HTERT RPE-1 (cell line): ENCODE data around the gene PCDHGB6.
"Not testable (repeated sequence)": the region's sequence is repeated elsewhere in the genome, so short reads cannot be mapped to it uniquely, and the experiment has no call there.

Source experiments
- in situ Hi-C: fragments of 300-500 bp; cut with MboI; formaldehyde crosslinking; loops from 4 replicates; pipeline ENCODE4 v1.14.3; 2020; ENCODE audit warnings: low sequenced_read_pairs

Gene PCDHGB6

DNA sequence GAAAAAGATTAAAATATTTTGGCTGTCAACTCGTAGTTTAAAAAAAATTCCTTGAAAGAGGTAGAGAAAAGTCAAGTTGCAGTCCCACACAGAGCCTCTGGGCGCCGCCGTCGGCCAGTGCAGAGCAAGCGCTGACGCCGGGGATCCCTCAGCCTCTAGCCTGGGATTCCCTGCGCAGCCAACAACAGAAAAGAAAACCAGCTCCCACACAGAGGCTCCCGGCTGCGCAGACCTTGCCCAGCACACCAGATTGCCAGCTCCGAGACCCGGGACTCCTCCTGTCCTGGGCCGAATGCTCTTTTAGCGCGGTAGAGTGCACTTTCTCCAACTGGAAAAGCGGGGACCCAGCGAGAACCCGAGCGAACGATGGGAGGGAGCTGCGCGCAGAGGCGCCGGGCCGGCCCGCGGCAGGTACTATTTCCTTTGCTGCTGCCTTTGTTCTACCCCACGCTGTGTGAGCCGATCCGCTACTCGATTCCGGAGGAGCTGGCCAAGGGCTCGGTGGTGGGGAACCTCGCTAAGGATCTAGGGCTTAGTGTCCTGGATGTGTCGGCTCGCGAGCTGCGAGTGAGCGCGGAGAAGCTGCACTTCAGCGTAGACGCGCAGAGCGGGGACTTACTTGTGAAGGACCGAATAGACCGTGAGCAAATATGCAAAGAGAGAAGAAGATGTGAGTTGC lies 9.8 kb downstream of the PCDHGB6 start, which contains the start of gene PCDHGB7:
PCDHGB7 (plus strand) TSS at position 184 of the 679 bp plus-strand sequence; CDS start at position 367, 183 bp downstream.
- in situ Hi-C loops = not testable (repeated sequence)

DNA sequence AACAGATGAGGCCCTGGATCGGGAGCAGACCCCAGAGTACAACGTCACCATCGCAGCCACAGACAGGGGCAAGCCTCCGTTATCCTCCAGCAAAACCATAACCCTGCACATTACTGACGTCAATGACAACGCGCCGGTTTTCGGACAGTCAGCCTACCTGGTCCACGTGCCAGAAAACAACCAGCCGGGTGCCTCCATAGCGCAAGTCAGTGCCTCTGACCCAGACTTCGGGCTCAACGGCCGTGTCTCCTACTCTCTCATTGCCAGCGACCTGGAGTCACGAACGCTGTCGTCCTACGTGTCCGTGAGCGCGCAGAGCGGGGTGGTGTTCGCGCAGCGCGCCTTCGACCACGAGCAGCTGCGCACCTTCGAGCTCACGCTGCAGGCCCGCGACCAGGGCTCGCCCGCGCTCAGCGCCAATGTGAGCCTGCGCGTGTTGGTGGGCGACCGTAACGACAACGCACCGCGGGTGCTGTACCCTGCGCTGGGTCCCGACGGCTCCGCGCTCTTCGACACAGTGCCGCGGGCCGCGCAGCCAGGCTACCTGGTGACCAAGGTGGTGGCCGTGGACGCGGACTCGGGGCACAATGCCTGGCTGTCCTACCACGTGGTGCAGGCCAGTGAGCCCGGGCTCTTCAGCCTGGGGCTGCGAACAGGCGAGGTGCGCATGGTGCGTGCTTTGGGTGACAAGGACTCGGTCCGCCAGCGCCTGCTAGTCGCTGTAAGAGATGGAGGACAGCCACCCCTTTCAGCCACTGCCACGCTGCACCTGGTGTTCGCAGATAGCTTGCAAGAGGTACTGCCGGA lies 11.5 kb downstream of the PCDHGB6 start:
- in situ Hi-C loops = no loop called here

DNA sequence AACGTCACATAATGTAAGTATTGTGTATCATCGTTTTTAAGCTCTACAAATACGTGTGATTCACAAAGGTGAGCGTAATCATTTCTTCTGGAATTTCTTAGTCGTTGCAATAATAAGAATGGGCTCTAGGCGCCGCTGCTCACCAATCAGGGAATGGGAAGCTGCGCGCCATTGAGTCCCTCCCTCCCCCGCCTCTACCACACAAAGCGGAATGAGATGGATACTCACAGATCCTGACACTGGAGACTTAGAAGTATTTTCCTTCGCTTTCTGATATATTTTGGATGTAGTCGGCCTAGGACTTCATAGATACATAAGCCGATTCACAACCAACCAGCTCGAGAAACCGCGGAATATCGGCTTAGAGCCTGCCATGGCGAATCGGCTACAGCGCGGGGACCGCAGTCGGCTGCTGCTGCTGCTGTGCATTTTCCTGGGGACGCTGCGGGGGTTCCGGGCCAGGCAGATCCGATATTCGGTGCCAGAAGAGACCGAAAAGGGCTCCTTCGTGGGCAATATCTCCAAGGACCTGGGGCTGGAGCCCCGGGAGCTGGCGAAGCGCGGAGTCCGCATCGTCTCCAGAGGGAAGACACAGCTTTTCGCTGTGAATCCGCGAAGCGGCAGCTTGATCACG lies 13.2 kb downstream of the PCDHGB6 start, which contains the start of gene PCDHGA11:
PCDHGA11 (plus strand) TSS at position 197 of the 634 bp plus-strand sequence; CDS start at position 374, 177 bp downstream.
- in situ Hi-C loops = no loop called here

DNA sequence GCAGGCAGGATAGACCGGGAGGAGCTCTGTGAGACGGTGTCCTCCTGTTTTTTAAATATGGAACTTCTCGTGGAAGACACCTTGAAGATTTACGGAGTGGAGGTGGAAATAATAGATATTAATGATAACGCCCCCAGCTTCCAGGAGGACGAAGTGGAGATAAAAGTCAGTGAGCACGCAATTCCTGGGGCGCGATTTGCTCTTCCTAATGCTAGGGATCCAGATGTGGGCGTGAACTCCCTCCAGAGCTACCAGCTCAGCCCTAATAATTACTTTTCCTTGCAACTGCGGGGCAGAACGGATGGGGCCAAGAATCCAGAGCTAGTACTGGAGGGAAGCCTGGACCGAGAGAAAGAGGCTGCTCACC lies 13.7 kb downstream of the PCDHGB6 start:
- in situ Hi-C loops = no loop called here

DNA sequence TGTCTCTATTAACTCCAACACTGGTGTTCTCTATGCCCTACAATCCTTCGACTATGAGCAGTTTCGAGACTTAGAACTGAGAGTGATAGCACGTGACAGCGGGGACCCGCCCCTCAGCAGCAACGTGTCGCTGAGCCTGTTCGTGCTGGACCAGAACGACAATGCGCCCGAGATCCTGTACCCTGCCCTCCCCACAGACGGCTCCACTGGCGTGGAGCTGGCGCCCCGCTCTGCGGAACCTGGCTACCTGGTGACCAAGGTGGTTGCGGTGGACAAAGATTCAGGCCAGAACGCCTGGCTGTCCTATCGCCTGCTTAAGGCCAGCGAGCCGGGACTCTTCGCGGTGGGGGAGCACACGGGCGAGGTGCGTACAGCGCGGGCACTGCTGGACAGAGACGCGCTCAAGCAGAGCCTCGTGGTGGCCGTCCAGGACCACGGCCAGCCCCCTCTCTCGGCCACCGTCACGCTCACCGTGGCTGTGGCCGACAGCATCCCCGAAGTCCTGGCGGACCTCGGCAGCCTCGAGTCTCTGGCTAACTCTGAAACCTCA lies 15.0 kb downstream of the PCDHGB6 start:
- in situ Hi-C loops = no loop called here

DNA sequence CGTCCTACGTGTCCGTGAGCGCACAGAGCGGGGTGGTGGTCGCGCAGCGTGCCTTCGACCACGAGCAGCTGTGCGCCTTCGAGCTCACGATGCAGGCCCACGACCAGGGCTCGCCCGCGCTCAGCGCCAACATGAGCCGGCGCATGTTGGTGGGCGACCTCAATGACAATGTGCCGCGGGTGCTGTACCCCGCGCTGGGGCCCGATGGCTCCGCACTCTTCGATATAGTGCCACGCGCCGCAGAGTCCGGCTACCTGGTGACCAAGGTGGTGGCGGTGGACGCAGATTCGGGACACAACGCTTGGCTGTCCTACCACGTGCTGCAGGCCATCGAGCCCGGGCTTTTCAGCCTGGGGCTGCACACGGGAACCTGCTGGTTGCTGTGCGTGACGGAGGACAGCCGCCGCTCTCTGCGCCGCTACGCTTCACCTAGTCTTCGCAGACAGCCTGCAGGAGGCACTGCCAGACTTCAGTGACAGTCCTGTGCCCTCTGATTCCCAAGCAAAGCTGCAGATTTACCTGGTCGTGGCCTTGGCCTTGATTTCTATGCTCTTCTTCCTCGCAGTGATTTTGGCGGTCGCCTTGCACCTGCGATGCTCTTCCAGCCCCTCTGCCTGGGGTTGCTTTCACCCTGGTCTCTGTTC lies 20.1 kb downstream of the PCDHGB6 start:
- in situ Hi-C loops = no loop called here

DNA sequence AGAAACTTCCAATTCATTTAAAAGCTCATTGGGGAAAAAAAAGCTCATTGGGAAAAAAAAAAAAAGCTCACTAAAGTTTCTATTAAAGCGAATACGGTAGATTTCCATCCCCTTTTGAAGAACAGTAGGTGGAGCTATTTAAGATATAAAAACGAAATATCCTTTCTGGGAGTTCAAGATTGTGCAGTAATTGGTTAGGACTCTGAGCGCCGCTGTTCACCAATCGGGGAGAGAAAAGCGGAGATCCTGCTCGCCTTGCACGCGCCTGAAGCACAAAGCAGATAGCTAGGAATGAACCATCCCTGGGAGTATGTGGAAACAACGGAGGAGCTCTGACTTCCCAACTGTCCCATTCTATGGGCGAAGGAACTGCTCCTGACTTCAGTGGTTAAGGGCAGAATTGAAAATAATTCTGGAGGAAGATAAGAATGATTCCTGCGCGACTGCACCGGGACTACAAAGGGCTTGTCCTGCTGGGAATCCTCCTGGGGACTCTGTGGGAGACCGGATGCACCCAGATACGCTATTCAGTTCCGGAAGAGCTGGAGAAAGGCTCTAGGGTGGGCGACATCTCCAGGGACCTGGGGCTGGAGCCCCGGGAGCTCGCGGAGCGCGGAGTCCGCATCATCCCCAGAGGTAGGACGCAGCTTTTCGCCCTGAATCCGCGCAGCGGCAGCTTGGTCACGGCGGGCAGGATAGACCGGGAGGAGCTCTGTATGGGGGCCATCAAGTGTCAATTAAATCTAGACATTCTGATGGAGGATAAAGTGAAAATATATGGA lies 22.7 kb downstream of the PCDHGB6 start, which contains the start of gene PCDHGA12:
PCDHGA12 (plus strand) TSS at position 176 of the 782 bp plus-strand sequence; CDS start at position 429, 253 bp downstream.
- in situ Hi-C loops = no loop called here

DNA sequence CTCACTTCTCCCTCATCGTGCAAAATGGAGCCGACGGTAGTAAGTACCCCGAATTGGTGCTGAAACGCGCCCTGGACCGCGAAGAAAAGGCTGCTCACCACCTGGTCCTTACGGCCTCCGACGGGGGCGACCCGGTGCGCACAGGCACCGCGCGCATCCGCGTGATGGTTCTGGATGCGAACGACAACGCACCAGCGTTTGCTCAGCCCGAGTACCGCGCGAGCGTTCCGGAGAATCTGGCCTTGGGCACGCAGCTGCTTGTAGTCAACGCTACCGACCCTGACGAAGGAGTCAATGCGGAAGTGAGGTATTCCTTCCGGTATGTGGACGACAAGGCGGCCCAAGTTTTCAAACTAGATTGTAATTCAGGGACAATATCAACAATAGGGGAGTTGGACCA lies 23.5 kb downstream of the PCDHGB6 start:
- in situ Hi-C loops = no loop called here

DNA sequence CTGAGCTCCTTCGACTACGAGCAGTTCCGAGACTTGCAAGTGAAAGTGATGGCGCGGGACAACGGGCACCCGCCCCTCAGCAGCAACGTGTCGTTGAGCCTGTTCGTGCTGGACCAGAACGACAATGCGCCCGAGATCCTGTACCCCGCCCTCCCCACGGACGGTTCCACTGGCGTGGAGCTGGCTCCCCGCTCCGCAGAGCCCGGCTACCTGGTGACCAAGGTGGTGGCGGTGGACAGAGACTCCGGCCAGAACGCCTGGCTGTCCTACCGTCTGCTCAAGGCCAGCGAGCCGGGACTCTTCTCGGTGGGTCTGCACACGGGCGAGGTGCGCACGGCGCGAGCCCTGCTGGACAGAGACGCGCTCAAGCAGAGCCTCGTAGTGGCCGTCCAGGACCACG lies 24.5 kb downstream of the PCDHGB6 start:
- in situ Hi-C loops = not testable (repeated sequence)

DNA sequence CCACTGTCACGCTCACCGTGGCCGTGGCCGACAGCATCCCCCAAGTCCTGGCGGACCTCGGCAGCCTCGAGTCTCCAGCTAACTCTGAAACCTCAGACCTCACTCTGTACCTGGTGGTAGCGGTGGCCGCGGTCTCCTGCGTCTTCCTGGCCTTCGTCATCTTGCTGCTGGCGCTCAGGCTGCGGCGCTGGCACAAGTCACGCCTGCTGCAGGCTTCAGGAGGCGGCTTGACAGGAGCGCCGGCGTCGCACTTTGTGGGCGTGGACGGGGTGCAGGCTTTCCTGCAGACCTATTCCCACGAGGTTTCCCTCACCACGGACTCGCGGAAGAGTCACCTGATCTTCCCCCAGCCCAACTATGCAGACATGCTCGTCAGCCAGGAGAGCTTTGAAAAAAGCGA lies 24.9 kb downstream of the PCDHGB6 start:
- in situ Hi-C loops = not testable (repeated sequence)

DNA sequence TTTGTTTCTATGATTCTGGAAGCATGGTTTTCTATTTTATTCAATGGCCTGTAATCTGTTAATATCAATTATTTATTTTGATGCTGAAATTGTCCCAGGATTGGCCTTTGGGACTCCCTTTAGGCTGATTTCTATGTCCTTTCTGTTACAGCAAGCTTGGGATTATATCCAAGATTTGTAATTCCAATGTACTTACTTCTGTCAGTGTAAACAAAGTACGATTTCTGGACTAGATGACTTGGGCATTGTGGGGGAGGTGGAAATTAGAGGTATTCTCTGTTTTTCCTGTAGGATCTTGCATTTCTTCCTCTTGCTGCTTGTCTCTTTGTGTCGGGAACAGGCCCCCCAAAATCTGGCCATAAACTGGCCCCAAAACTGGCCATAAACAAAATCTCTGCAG lies 26.2 kb downstream of the PCDHGB6 start:
- in situ Hi-C loops = no loop called here

DNA sequence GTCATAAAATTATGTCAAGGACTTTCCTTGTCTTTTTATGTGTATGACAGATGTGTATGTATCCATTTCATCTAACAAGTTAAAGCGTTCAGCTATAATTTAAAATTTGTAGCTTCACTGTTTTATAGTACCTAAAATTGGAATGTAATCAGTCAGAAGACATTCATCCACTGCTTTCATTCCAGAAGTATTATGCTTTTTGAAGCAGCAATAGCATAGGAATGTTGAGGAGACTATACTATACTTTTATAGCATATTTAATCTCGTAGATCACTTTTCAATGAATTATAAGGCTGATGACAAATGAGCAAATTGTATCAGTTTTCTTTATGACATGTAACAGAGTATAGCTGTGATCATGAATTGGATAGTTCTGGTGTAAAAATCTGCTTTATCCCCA lies 29.4 kb downstream of the PCDHGB6 start:
- in situ Hi-C loops = no loop called here

DNA sequence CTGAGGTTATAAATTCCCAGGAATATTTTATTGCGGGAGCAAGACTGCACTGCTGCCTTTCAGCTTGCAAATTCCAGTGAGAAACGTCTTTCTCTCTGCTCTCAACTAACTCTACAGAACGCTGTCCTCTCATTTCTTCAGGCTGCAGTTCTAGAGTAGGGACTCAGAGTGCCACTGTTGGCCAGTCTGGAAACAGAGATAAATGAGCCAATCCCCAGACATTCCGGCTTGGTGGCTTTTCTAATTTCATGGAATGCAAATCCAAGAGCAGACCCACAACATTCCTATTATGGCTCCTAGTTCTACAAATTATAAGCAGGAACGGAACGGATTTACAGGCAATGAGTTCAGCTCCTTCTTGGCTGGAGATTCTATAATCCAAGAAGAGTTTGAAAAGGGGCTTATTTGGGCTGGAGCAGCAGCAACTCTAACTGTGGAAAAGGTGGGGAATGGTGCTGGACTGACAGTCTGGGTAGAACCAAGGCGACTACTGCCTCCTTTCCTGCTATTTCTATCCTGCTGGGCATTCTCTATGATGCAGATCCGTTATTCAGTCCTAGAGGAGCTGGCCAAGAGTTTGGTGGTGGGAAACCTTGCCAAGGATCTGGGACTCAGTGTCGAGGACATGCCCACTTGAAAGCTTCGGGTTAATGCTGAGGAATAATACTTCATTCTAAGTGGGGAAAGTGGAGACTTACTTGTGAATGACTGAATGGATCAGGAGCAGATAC lies 31.8 kb downstream of the PCDHGB6 start:
- in situ Hi-C loops = no loop called here

DNA sequence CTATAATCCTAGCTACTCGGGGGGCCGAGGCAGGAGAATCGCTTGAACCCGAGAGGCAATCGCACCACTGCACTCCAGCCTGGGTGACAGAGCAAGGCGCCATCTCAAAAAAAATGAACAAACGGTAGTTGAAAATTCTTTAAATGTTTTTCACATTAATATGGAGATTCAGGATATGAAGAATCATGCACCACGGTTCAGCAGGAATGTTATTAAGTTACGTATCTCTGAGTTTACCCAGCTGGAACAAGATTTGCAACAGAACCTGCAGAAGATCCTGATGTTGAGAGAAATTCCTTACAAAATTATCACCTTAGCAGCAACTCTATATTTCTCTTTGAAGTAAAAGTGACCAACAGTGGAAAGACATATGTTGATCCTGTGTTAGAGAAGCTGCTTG lies 32.5 kb downstream of the PCDHGB6 start:
- in situ Hi-C loops = no loop called here

DNA sequence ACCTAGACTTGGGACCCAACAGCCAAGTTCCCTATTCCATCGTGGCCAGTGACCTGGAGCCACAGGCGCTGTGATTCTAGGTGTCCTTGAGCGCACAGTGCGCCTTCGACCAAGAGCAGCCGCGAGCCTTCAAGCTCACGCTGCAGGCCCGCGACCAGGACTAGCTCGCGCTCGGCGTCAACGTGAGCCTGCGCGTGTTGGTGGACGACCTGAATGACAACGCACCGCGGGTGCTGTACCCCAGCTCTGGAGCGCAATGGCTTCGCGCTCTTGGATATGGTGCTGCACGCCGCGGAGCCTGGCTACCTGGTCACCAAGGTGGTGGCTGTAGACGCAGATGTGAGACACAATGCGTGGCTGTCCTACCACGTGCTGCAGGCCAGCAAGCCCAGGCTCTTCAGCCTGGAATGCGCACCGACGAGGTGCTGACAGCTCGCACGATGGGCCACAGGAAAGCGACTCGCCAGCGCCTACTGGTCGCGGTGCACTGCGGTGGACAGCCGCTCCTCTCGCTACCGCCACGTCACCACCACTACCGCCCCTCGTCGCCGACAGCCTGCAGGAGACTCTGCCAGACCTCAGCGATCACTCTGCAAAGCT lies 33.9 kb downstream of the PCDHGB6 start:
- in situ Hi-C loops = no loop called here
